Heart right ventricle (tissue), 16 donors: Measurements from ENCODE around the gene NAMPT. TPM values are rescaled to one million over a fixed set of nuclear protein-coding genes. Genes with fewer than 3 reads are reported as not detected.

Source experiments
- ATAC-seq, 8 donors: fragments of 200-7000 bp; cut with Tn5 transposase; one replicate each; pipeline ENCODE4 v1.9.1; 2020; ENCODE audit warnings: mild to moderate bottlenecking in 8 of 8, moderate library complexity in 8 of 8, moderate number of reproducible peaks in 1 of 8
- DNase-seq, 2 donors: peaks; one replicate each; pipeline ENCODE4 v3.0.0-alpha.2; 2020
- H3K27ac ChIP-seq, 10 donors: fragments of 200-600 bp; sonication (generic) in 2 of 10; one replicate each; pipeline versions ENCODE4 v1.5.0 to v1.8.0; 2020 to 2022; ENCODE audit warnings: mild to moderate bottlenecking in 3 of 10
- H3K27me3 ChIP-seq, 7 donors: fragments of 200-600 bp; one replicate each; pipeline ENCODE4 v1.8.0; 2021 to 2022; ENCODE audit warnings: mild to moderate bottlenecking in 2 of 7
- H3K36me3 ChIP-seq, 9 donors: fragments of 200-600 bp; sonication (generic) in 1 of 9; one replicate each; pipeline versions ENCODE4 v1.5.0 to v1.8.0; 2020 to 2022; ENCODE audit warnings: mild to moderate bottlenecking in 2 of 9
- H3K4me1 ChIP-seq, 9 donors: fragments of 200-600 bp; sonication (generic) in 1 of 9; one replicate each; pipeline versions ENCODE4 v1.5.0 to v1.8.0; 2020 to 2022; ENCODE audit warnings: mild to moderate bottlenecking in 4 of 9
- H3K4me3 ChIP-seq, 10 donors: fragments of 200-600 bp; sonication (generic) in 2 of 10; one replicate each; pipeline versions ENCODE4 v1.5.0 to v1.8.0; 2020 to 2022; ENCODE audit warnings: mild to moderate bottlenecking in 7 of 10, moderate library complexity in 2 of 10
- H3K9me3 ChIP-seq, 11 donors: fragments of 200-600 bp in 10 of 11; sonication (generic) in 2 of 11; one replicate each; pipeline versions ENCODE4 v1.5.0 to v1.8.0; 2013 to 2022; ENCODE audit warnings: mild to moderate bottlenecking in 2 of 11, control low read depth in 1 of 11, moderate library complexity in 1 of 11
- WGBS, 2 donors: extraction: QIAGEN DNeasy Blood & Tissue Kit; methylation state at CpG; one replicate each; pipeline ENCODE4 v1.1.7; 2013; ENCODE audit warnings: inconsistent platforms in 1 of 2; 5-methylcytosine and 5-hydroxymethylcytosine counted together
- intact Hi-C, 10 donors: fragments of 100-400 bp; cut with DNase I; formaldehyde crosslinking; loops; one replicate each; pipeline versions ENCODE4 v1.11.1 to v1.14.2; 2022
- polyA plus RNA-seq, 2 donors: library from polyadenylated mRNA; stranded (reverse); fragments of 200-250 nt; gene quantifications; one replicate each; pipeline ENCODE4 v1.2.3, GENCODE V29; 2013
- total RNA-seq, 10 donors: library from RNA; stranded (reverse); fragmentation: NEBNext Ultra II Directional in 3 of 10; extraction: Animal tissue kit (Norgen Biotek cat#: 25700) in 3 of 10; gene quantifications; one replicate each; pipeline versions ENCODE4 v1.2.1 to v1.2.4, GENCODE V29; 2021 to 2023
- TF ChIP-seq, protein P1 (sequence below), 9 donors: fragments of 200-600 bp; sonication (generic) in 2 of 9; IDR thresholded peaks; one replicate each; pipeline versions ENCODE4 v1.5.0 to v1.8.0; 2021 to 2022; ENCODE audit warnings: antibody characterized with exemption in 9 of 9, mild to moderate bottlenecking in 5 of 9, moderate library complexity in 1 of 9
- donor health status: Arrhythmogenic right ventricular cardiomyopathy.
- donor health status: ischemic (EF 13 %, LVEDD 7.1; RV severe dilation, severe dysfunction).
- donor health status: healthy with polysubstance abuse.
- donor health status: DM: no; HTN: yes; CAD: no.
- donor health status: DM: no; HTN: no; CAD: no.
- donor health status: ischemic (EF 25% LVEDD 6.9; RV normal size, moderate dysfunction).
- donor health status: ischemic (EF 25% LVEDD 5.7; RV mildly dilated, moderate dysfunction).
- donor health status: healthy.
- donor health status: DM: yes; HTN: yes; CAD: no.
- donor health status: Ischemic cardiomyopathy.
- donor health status: ischemic (EF 35%, LVEDD 5.7; RV mildly dilated, moderate dysfunction).
- donor health status: nonischemic (EF 11% LVEDD 7.7; RV severe dilation, severe dysfunction).
- donor health status: DM: yes; HTN: yes; CAD: no.
- donor health status: PGD.
- donor health status: ischemic (EF 29% LVEDD 5.4; RV normal size, mild dysfunction).
- donor health status: nonischemic (EF 23%, LVEDD 6.1; RV moderate dilation, normal function).

NAMPT gene
- total and polyA plus RNA-seq, 12 donors: 32.2 to 404 (median 98.6) TPM

DNA sequence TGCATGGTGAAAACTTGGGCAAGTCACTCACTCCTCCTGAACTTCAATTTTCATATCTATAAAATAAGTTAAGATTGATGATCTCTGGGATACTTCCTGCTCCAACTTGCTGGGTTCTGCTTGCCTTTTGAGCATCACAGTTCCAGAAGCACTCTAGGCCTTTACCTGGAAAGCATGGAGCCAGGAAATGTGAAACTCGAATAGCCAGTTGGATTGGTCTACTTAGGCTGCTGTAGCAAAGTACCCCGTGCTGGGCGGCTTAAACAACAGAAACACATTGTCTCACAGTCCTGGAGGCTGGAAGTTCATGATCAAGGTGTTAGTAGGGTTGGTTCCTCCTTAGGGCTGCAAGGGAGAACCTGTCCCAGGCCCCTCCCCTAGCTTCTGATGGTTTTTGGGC lies 64.5 kb downstream of the NAMPT start:
- H3K27me3 ChIP-seq: no peaks in the 10 kb centered on the region
- ATAC-seq (no peak), DNase-seq (no peak)
- H3K9me3 ChIP-seq: no peaks in the 10 kb centered on the region
- intact Hi-C loops: no loop called here
- H3K4me1 ChIP-seq: peaks cover 18 to 54% (median 43%) of the 10 kb centered on the region in 9 donors
- TF ChIP-seq, protein P1, sequence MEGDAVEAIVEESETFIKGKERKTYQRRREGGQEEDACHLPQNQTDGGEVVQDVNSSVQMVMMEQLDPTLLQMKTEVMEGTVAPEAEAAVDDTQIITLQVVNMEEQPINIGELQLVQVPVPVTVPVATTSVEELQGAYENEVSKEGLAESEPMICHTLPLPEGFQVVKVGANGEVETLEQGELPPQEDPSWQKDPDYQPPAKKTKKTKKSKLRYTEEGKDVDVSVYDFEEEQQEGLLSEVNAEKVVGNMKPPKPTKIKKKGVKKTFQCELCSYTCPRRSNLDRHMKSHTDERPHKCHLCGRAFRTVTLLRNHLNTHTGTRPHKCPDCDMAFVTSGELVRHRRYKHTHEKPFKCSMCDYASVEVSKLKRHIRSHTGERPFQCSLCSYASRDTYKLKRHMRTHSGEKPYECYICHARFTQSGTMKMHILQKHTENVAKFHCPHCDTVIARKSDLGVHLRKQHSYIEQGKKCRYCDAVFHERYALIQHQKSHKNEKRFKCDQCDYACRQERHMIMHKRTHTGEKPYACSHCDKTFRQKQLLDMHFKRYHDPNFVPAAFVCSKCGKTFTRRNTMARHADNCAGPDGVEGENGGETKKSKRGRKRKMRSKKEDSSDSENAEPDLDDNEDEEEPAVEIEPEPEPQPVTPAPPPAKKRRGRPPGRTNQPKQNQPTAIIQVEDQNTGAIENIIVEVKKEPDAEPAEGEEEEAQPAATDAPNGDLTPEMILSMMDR (IDR thresholded peaks at IDR 0.05): no peak
- WGBS, 2 donors: 92 to 93% methylated on average over 3 of the region's 3 CpGs
- peak overlapping the region in 1 of 10 donors; percentile 11 for H3K27ac ChIP-seq
- no peak overlapping the region for H3K4me3 ChIP-seq
- no peaks in the 10 kb centered on the region for H3K36me3 ChIP-seq

DNA sequence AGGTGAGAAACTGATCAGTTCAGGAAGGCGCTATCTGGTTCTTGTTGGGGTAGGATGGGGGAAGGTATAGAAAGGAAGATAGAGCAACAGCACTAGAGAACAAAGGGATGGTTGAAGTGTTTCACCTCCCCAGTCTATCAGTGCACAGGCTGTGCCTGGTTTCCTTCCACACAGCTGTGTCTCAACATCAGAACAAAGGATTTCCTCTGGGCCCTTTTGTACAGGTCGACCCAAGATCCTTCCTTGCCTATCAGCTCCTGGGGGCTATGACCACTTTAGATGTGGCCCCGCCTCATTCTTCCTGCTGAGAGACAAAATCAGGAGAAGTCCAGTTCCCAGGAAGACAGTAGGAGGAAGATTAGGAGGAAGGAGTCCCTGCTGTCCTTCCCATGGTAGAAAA lies 65.6 kb downstream of the NAMPT start:
- DNase-seq: no peak
- H3K27me3 ChIP-seq: no peaks in the 10 kb centered on the region
- intact Hi-C loops: loop anchor here in 6 of 10 donors (2.0 to 10.0 kb wide), 4 partner anchors 42 to 66 kb away; partner anchors contain the start of gene NAMPT (in 4 of the 6)
- TF ChIP-seq, protein P1 (IDR thresholded peaks at IDR 0.05): no peak
- ATAC-seq: peak in 2 of 8 donors; percentile 30 to 45
- peak overlapping the region in 5 of 10 donors; percentile 37 to 93 (median 92) for H3K27ac ChIP-seq
- H3K4me3 ChIP-seq: no peak overlapping the region
- WGBS, 2 donors: 62 to 68% methylated on average over 3 of the region's 3 CpGs
- H3K36me3 ChIP-seq: no peaks in the 10 kb centered on the region
- H3K9me3 ChIP-seq: no peaks in the 10 kb centered on the region
- H3K4me1 ChIP-seq: peaks cover 18 to 54% (median 43%) of the 10 kb centered on the region in 9 donors

DNA sequence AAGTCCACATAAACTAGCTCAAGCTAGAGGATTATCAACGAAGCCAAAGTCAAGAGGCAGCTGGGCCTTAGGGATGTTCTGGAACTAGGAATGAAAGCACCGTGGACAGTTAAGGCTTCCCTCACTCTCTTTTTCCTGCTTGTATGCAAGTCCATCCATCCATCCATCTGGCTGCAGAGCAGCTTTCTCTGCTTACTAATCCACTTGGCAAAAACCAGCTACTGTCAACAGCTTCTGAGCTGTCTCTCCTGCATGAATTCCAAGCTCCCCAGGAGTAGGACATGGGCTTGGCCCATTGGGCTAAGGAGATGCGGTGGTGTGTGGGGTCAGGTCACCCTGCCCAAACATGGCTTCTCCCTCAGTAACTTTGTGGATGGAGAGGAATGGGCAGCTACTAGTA lies 66.2 kb downstream of the NAMPT start:
- WGBS, 2 donors: 68 to 75% methylated on average over 3 of the region's 3 CpGs
- Histone ChIP-seq H3K36me3 (no peaks in the 10 kb centered on the region), H3K27me3 (no peaks in the 10 kb centered on the region), H3K4me1 (peaks cover 18 to 54% (median 43%) of the 10 kb centered on the region in 9 donors), H3K4me3 (no peak overlapping the region), H3K9me3 (no peaks in the 10 kb centered on the region), H3K27ac (peak overlapping the region in 7 of 10 donors; percentile 21 to 93 (median 87))
- ATAC-seq: peak in 1 of 8 donors; percentile 19
- intact Hi-C loops: loop anchor here in 6 of 10 donors (2.0 to 10.0 kb wide), 4 partner anchors 41 to 66 kb away; partner anchors contain the start of gene NAMPT (in 4 of the 6)
- no peak for DNase-seq
- TF ChIP-seq, protein P1 (IDR thresholded peaks at IDR 0.05): no peak

DNA sequence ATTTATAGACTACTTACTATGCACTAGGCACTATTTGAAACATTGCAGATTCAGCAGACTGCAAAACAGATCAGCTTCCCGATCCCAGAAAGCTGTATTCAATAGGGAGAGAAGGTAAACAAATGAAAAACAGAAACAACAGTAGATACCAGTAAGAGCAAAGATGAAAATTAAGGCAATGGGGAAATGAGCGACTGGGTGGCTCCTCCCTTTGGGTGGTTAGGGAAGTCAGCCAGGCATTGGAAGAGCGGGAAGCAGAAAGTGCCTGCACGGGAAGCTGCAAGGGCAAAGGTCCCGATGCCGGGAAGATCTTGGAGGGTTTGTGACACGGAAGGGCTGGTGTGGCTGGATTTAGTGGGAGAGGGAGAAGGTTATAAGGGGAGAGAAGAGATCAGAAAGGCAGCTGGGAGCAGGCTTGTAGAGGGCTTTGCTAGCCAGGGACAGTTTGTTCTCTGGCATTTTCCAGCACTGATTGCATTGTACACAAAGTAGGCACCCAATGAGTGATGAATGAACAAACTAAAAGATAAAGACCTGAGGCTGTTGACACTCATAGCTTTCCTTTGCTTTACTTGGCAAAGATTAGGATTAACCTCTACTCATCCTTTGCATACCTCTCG lies 67.8 kb downstream of the NAMPT start:
- WGBS, 2 donors: 10 to 16% methylated on average over 8 of the region's 8 CpGs
- DNase-seq: peak; percentile 57 to 63

More for the DNA sequence above, 67.8 kb downstream of the NAMPT start:
- TF ChIP-seq, protein P1 (IDR thresholded peaks at IDR 0.05): no peak
- intact Hi-C loops: loop anchor here in 8 of 10 donors (2.0 to 10.0 kb wide), 5 partner anchors 38 to 68 kb away; partner anchors contain the start of gene NAMPT (in 6 of the 8)
- Histone ChIP-seq H3K9me3 (peaks cover 0 to 2% (median 0%) of the 10 kb centered on the region in 11 donors), H3K36me3 (no peaks in the 10 kb centered on the region), H3K27me3 (no peaks in the 10 kb centered on the region), H3K4me1 (peaks cover 18 to 39% (median 36%) of the 10 kb centered on the region in 9 donors), H3K27ac (peak overlapping the region; percentile 72 to 93 (median 84)), H3K4me3 (peak overlapping the region in 6 of 10 donors; percentile 0 to 34 (median 22))
- ATAC-seq: peak; percentile 74 to 97 (median 92)
